Mesendoderm (in vitro differentiated cells): ENCODE measurements around the gene LIPE.

Experiments used
- DNase-seq: peaks from one replicate; pipeline ENCODE4 v3.0.0; 2013
- H2AK5ac ChIP-seq: 2 replicates; pipeline ENCODE4 v1.6.1; 2013; ENCODE audit warnings: low read length, inconsistent platforms
- H2BK120ac ChIP-seq: 2 replicates; pipeline ENCODE4 v1.6.1; 2013; ENCODE audit warnings: low read depth, mild to moderate bottlenecking, low read length, moderate library complexity, mixed read lengths
- H2BK15ac ChIP-seq: replicated peaks from 2 replicates; pipeline ENCODE4 v1.6.1; 2013; ENCODE audit warnings: low read depth, mild to moderate bottlenecking, moderate library complexity
- H2BK5ac ChIP-seq: 2 replicates; pipeline ENCODE4 v1.6.1; 2013; ENCODE audit warnings: low read length, inconsistent platforms
- H3K18ac ChIP-seq: 2 replicates; pipeline ENCODE4 v1.6.1; 2013; ENCODE audit warnings: mild to moderate bottlenecking, low read length, mixed read lengths
- H3K23ac ChIP-seq: one replicate; pipeline ENCODE4 v1.6.1; 2013; ENCODE audit warnings: low read length
- H3K27ac ChIP-seq: 2 replicates; pipeline ENCODE4 v1.5.1; 2013; ENCODE audit warnings: low read depth, mild to moderate bottlenecking, inconsistent platforms, low read length, moderate library complexity
- H3K27me3 ChIP-seq: 2 replicates; pipeline ENCODE4 v1.6.1; 2013; ENCODE audit warnings: low read length, control low read depth, mild to moderate bottlenecking, inconsistent platforms; ENCODE audit not compliant: insufficient read depth, poor library complexity
- H3K36me3 ChIP-seq: 2 replicates; pipeline ENCODE4 v1.6.1; 2013; ENCODE audit warnings: low read length, inconsistent platforms; ENCODE audit not compliant: control insufficient read depth, insufficient read depth
- H3K4ac ChIP-seq: one replicate; pipeline ENCODE4 v1.6.1; 2013; ENCODE audit warnings: low read depth, mild to moderate bottlenecking, low read length, moderate library complexity
- H3K4me1 ChIP-seq: 2 replicates; pipeline ENCODE4 v1.6.1; 2013; ENCODE audit warnings: low read depth, low read length, inconsistent platforms; ENCODE audit not compliant: control insufficient read depth
- H3K4me2 ChIP-seq: 2 replicates; pipeline ENCODE4 v1.6.1; 2013; ENCODE audit warnings: low read length
- H3K4me3 ChIP-seq: 2 replicates; pipeline ENCODE4 v1.5.1; 2013; ENCODE audit warnings: mild to moderate bottlenecking, low read length
- H3K56ac ChIP-seq: one replicate; pipeline ENCODE4 v1.6.1; 2013; ENCODE audit warnings: low read length
- H3K79me1 ChIP-seq: 2 replicates; pipeline ENCODE4 v1.6.1; 2013; ENCODE audit warnings: low read length, inconsistent platforms
- H3K79me2 ChIP-seq: 2 replicates; pipeline ENCODE4 v1.6.1; 2013; ENCODE audit warnings: mild to moderate bottlenecking, low read length; ENCODE audit not compliant: control insufficient read depth, insufficient read depth
- H3K9ac ChIP-seq: 2 replicates; pipeline ENCODE4 v1.6.1; 2013; ENCODE audit warnings: low read length, inconsistent platforms
- H4K5ac ChIP-seq: one replicate; pipeline ENCODE4 v1.6.1; 2013; ENCODE audit warnings: low read length
- H4K8ac ChIP-seq: one replicate; pipeline ENCODE4 v1.6.1; 2013; ENCODE audit warnings: low read depth, mild to moderate bottlenecking, control low read depth, low read length, moderate library complexity
- WGBS: extraction: QIAGEN DNeasy Blood & Tissue Kit; methylation state at CpG from one replicate; pipeline ENCODE4 v1.1.7; 2013; ENCODE audit warnings: low lambda C conversion rate, missing lambda C conversion rate; ENCODE audit not compliant: insufficient coverage; ENCODE audit errors: extremely low coverage; 5-methylcytosine and 5-hydroxymethylcytosine counted together

LIPE gene

GRCh38 chr19:42422901-42423461 is 4.2 kb downstream of the LIPE start:
- no CpG with 5 or more reads among the region's 38 CpGs for WGBS

GRCh38 chr19:42422092-42422900 is 4.9 kb downstream of the LIPE start:
- Histone ChIP-seq H3K79me1 (no peaks in the 10 kb centered on the region), H3K27ac (no peak overlapping the region), H3K18ac (no peak overlapping the region), H3K27me3 (no peaks in the 10 kb centered on the region), H3K4me3 (no peak overlapping the region), H3K79me2 (no peaks in the 10 kb centered on the region), H4K5ac (no peak overlapping the region), H4K8ac (no peak overlapping the region), H2BK5ac (no peak overlapping the region), H3K9ac (no peak overlapping the region), H3K4ac (no peak overlapping the region), H2AK5ac (no peak overlapping the region), H2BK15ac (no peak overlapping the region), H3K36me3 (no peaks in the 10 kb centered on the region), H3K23ac (no peak overlapping the region), H2BK120ac (no peak overlapping the region), H3K4me2 (no peak overlapping the region), H3K4me1 (no peaks in the 10 kb centered on the region), H3K56ac (no peak overlapping the region)
- no peak for DNase-seq
- no CpG with 5 or more reads among the region's 17 CpGs for WGBS

More at GRCh38 chr19:42422901-42423461, 4.2 kb downstream of the LIPE start:
- no peak overlapping the region for H2BK120ac ChIP-seq
- H3K18ac ChIP-seq, result no peak overlapping the region
- no peaks in the 10 kb centered on the region for H3K79me2 ChIP-seq
- H4K5ac ChIP-seq, result no peak overlapping the region
- no peak overlapping the region for H3K4ac ChIP-seq
- H3K79me1 ChIP-seq, result no peaks in the 10 kb centered on the region
- H2BK15ac ChIP-seq, result no peak overlapping the region
- H4K8ac ChIP-seq, result no peak overlapping the region
- H3K27ac ChIP-seq, result no peak overlapping the region
- no peak overlapping the region for H2AK5ac ChIP-seq
- peak; percentile 42 for DNase-seq
- no peaks in the 10 kb centered on the region for H3K27me3 ChIP-seq
- no peak overlapping the region for H3K23ac ChIP-seq
- H3K56ac ChIP-seq, result peak overlapping the region; percentile 75
- H2BK5ac ChIP-seq, result no peak overlapping the region
- no peaks in the 10 kb centered on the region for H3K36me3 ChIP-seq
- H3K4me1 ChIP-seq, result no peaks in the 10 kb centered on the region
- peak overlapping the region; percentile 41 for H3K4me3 ChIP-seq
- H3K4me2 ChIP-seq, result peak overlapping the region; percentile 73
- peak overlapping the region; percentile 54 for H3K9ac ChIP-seq

GRCh38 chr19:42421591-42422031 is 5.6 kb downstream of the LIPE start:
- Histone ChIP-seq H3K27me3 (no peaks in the 10 kb centered on the region), H3K4ac (no peak overlapping the region), H3K4me1 (no peaks in the 10 kb centered on the region), H3K4me3 (no peak overlapping the region), H3K18ac (no peak overlapping the region), H3K36me3 (no peaks in the 10 kb centered on the region), H3K4me2 (no peak overlapping the region), H4K8ac (no peak overlapping the region), H3K27ac (no peak overlapping the region), H2BK5ac (no peak overlapping the region), H3K79me1 (no peaks in the 10 kb centered on the region), H3K9ac (no peak overlapping the region), H2BK120ac (no peak overlapping the region), H3K56ac (no peak overlapping the region), H2AK5ac (no peak overlapping the region), H3K79me2 (no peaks in the 10 kb centered on the region), H3K23ac (no peak overlapping the region), H4K5ac (no peak overlapping the region), H2BK15ac (no peak overlapping the region)
- WGBS, result no CpG with 5 or more reads among the region's 9 CpGs
- no peak for DNase-seq

- Histone ChIP-seq H3K23ac (no peak overlapping the region), H4K8ac (no peak overlapping the region), H2BK120ac (no peak overlapping the region), H2AK5ac (no peak overlapping the region), H3K9ac (no peak overlapping the region), H3K79me2 (no peaks in the 10 kb centered on the region), H3K4me1 (no peaks in the 10 kb centered on the region), H3K27me3 (no peaks in the 10 kb centered on the region), H3K27ac (no peak overlapping the region), H3K36me3 (no peaks in the 10 kb centered on the region), H3K56ac (no peak overlapping the region), H3K4me2 (no peak overlapping the region), H4K5ac (no peak overlapping the region), H2BK15ac (no peak overlapping the region), H3K4me3 (no peak overlapping the region), H3K18ac (no peak overlapping the region), H3K79me1 (no peaks in the 10 kb centered on the region), H2BK5ac (no peak overlapping the region), H3K4ac (no peak overlapping the region)
- no peak for DNase-seq
- WGBS, result no CpG with 5 or more reads among the region's 4 CpGs
These were observed 6.1 kb downstream of the LIPE start for GRCh38 chr19:42421101-42421500.

GRCh38 chr19:42420055-42420544 is 7.1 kb downstream of the LIPE start:
- Histone ChIP-seq H3K4me2 (no peak overlapping the region), H3K4me3 (no peak overlapping the region), H3K36me3 (no peaks in the 10 kb centered on the region), H3K79me2 (no peaks in the 10 kb centered on the region), H3K4me1 (no peaks in the 10 kb centered on the region), H3K23ac (no peak overlapping the region), H3K4ac (no peak overlapping the region), H2AK5ac (no peak overlapping the region), H3K56ac (no peak overlapping the region), H3K27me3 (no peaks in the 10 kb centered on the region), H3K27ac (no peak overlapping the region), H2BK5ac (no peak overlapping the region), H4K8ac (no peak overlapping the region), H3K79me1 (no peaks in the 10 kb centered on the region), H3K9ac (no peak overlapping the region), H4K5ac (no peak overlapping the region), H3K18ac (no peak overlapping the region), H2BK15ac (no peak overlapping the region), H2BK120ac (no peak overlapping the region)
- peak; percentile 78 for DNase-seq
- no CpG with 5 or more reads among the region's 10 CpGs for WGBS
